ENCODE results near the gene NLRP13. TPM values are rescaled to one million over a fixed set of nuclear protein-coding genes. Genes with fewer than 3 reads are reported as not detected.

NLRP13 gene
- total and polyA plus RNA-seq, 2 experiments from 2014 or later: not detected

- TF ChIP-seq STAT1 (IDR thresholded peaks at IDR 0.05; ENCODE audit: unreplicated experiment) (no peak), ZNF114 (CRISPR knock-in tag; IDR thresholded peaks at IDR 0.05) (no peak)
Measured at GRCh38 chr19:55931936-55932386, at the start of gene NLRP13 (continued).

- no peaks in the 10 kb centered on the region for H3K36me3 ChIP-seq (ENCODE audit: insufficient read depth)
- ATAC-seq: no peak
- H3K9me2 ChIP-seq (ENCODE audit: insufficient read depth): no peaks in the 10 kb centered on the region
- H2AFZ ChIP-seq: no peak overlapping the region
- Mint-ChIP-seq H3K27ac (no peak overlapping the region), H3K4me1 (no peaks in the 10 kb centered on the region), H3K9me3 (peaks cover 84% of the 10 kb centered on the region), H3K36me3 (ENCODE audit: low read depth) (peaks cover 18% of the 10 kb centered on the region), H3K4me3 (no peak overlapping the region), H3K27me3 (ENCODE audit: insufficient read depth, low read depth, poor library complexity) (peaks cover 5% of the 10 kb centered on the region)
- no peak overlapping the region for H3K4me3 ChIP-seq
- no peak overlapping the region for H3K4me2 ChIP-seq
- no peak for TF ChIP-seq ZNF331 (CRISPR knock-in tag; IDR thresholded peaks at IDR 0.05; ENCODE audit: low read depth)
- no peak for TF ChIP-seq EZH2phosphoT487 (IDR thresholded peaks at IDR 0.05; ENCODE audit: unreplicated experiment)
- TF ChIP-seq ZNF462 (CRISPR knock-in tag; IDR thresholded peaks at IDR 0.05): no peak
- no peak for TF ChIP-seq POLR2AphosphoS5 (IDR thresholded peaks at IDR 0.05; ENCODE audit: low read depth)
- TF ChIP-seq EZH2 (IDR thresholded peaks at IDR 0.05; ENCODE audit: low read depth, unreplicated experiment): no peak
- TF ChIP-seq JUNB (IDR thresholded peaks at IDR 0.05; ENCODE audit: unreplicated experiment): no peak
- TF ChIP-seq NANOG (IDR thresholded peaks at IDR 0.05; ENCODE audit: borderline replicate concordance): no peak
- no peak for TF ChIP-seq ZNF114 (CRISPR knock-in tag; IDR thresholded peaks at IDR 0.05)
- TF ChIP-seq CTCF (conservative IDR thresholded peaks at IDR 0.05; ENCODE audit: low read depth in 2 of 2): no peak
- TF ChIP-seq ETS1 (IDR thresholded peaks at IDR 0.05): no peak
- no peak for TF ChIP-seq CREB1 (CRISPR knock-in tag; IDR thresholded peaks at IDR 0.05; ENCODE audit: low read depth)
- TF ChIP-seq STAT1 (IDR thresholded peaks at IDR 0.05; ENCODE audit: unreplicated experiment): no peak
- TF ChIP-seq REST (IDR thresholded peaks at IDR 0.05; ENCODE audit: unreplicated experiment): no peak
- no peaks in the 10 kb centered on the region for H3K4me1 ChIP-seq (ENCODE audit: insufficient read depth)
- no peaks in the 10 kb centered on the region for H3F3A ChIP-seq (replicated peaks; ENCODE audit: low read depth)
- no peak for DNase-seq (ENCODE audit: low spot score)
- no peaks in the 10 kb centered on the region for H3K27me3 ChIP-seq (ENCODE audit: insufficient read depth)
- H4K20me1 ChIP-seq (replicated peaks; ENCODE audit: insufficient read depth): no peaks in the 10 kb centered on the region
- H3K27ac ChIP-seq (ENCODE audit: low read depth): no peak overlapping the region
- H3K79me2 ChIP-seq (replicated peaks; ENCODE audit: insufficient read depth): no peaks in the 10 kb centered on the region
Measured at GRCh38 chr19:55980415-55980814, 48.3 kb upstream of the NLRP13 start.
